ENCODE results near the gene DPM3. TPM values are rescaled to one million over a fixed set of nuclear protein-coding genes. Genes with fewer than 3 reads are reported as not detected.
A peak's percentile ranks its signal among the peaks of the same experiment; 100 is the strongest.

Gene DPM3
- total RNA-seq, 2 experiments from 2014 or later = 17.6 to 20.5 TPM

GRCh38 chr1:155091071-155092051, 49.0 kb downstream of the DPM3 start:
- H3K9me3 Mint-ChIP-seq = no peaks in the 10 kb centered on the region
- H3K36me3 Mint-ChIP-seq (ENCODE audit: low read depth) = no peaks in the 10 kb centered on the region
- peak; percentile 91 for TF ChIP-seq CTCF (IDR thresholded peaks at IDR 0.05)

More at GRCh38 chr1:155091071-155092051, 49.0 kb downstream of the DPM3 start:
- H3K27me3 Mint-ChIP-seq = no peaks in the 10 kb centered on the region
- CTCF ChIA-PET = interaction anchor here (0.5 to 2.0 kb wide), 21 partner anchors 11 to 517 kb away, joined by 3 to 29 read pairs (median 4); partner anchors contain the start of genes ADAM15, DPM3, KRTCAP2 and PYGO2
- H3K27me3 ChIP-seq (ENCODE audit: control insufficient read depth in 1 of 2, insufficient read depth in 2 of 2, low read length in 2 of 2) = no peaks in the 10 kb centered on the region
- POLR2A ChIA-PET = interaction anchor here (1.0 to 1.1 kb wide), 3 partner anchors 21 to 81 kb away, joined by 3 to 9 read pairs (median 7); partner anchors contain the start of gene KRTCAP2
- H3K4me1 ChIP-seq (ENCODE audit: insufficient read depth, low read length) = peaks cover 13% of the 10 kb centered on the region
- H3K9me3 ChIP-seq (ENCODE audit: control insufficient read depth in 1 of 2, insufficient read depth in 1 of 2, low read length in 2 of 2) = no peaks in the 10 kb centered on the region
- ATAC-seq (ENCODE audit: poor library complexity) = peak; percentile 91
- no peaks in the 10 kb centered on the region for H3K36me3 ChIP-seq (ENCODE audit: insufficient read depth, low read length)
- intact Hi-C loops (cut with DNase I, micrococcal nuclease) = loop anchor here (1.0 to 10.0 kb wide), 5 partner anchors 36 to 503 kb away; partner anchors contain the start of gene EFNA1 (in 1 of the 2)
- H3K4me3 ChIP-seq (ENCODE audit: low read length) = no peak overlapping the region
- peak; percentile 67 to 88 (median 76) for DNase-seq
- no peak overlapping the region for H3K4me3 Mint-ChIP-seq
- peaks cover 10% of the 10 kb centered on the region for H3K4me1 Mint-ChIP-seq (ENCODE audit: low read depth)
- H3K27ac Mint-ChIP-seq = no peak overlapping the region
- H3K27ac ChIP-seq (ENCODE audit: low read depth in 1 of 2, low read length in 2 of 2) = no peak overlapping the region

Other genes with a start within 250 kb of the DPM3 start
- 1 to 10 TPM; 6.6 to 7.4 TPM for gene PMVK, start 203.8 kb downstream of the DPM3 start, total RNA-seq
- 100 to 1,000 TPM; 434 to 440 TPM for gene PBXIP1, start 184.4 kb downstream of the DPM3 start, total RNA-seq
- 10 to 100 TPM; 30.3 to 32.8 TPM for gene PYGO2, start 178.7 kb downstream of the DPM3 start, total RNA-seq
- gene SHC1, start 169.8 kb downstream of the DPM3 start, total RNA-seq = 10 to 100 TPM; 59.9 to 60.0 TPM
- gene CKS1B, start 165.8 kb downstream of the DPM3 start, total RNA-seq = 1 to 10 TPM; 1.4 to 3.9 TPM
- gene FLAD1, start 157.2 kb downstream of the DPM3 start, total RNA-seq = 10 to 100 TPM; 16.7 to 19.4 TPM
- not detected for gene LENEP, start 146.9 kb downstream of the DPM3 start, total RNA-seq
- 10 to 100 TPM; 22.8 to 25.1 TPM for gene ZBTB7B, start 137.7 kb downstream of the DPM3 start, total RNA-seq
- 1 to 10 TPM; 1.4 to 2.2 TPM for gene DCST2, start 106.8 kb downstream of the DPM3 start, total RNA-seq
- gene DCST1, start 106.7 kb downstream of the DPM3 start, total RNA-seq = under 1 TPM; 0.33 to 0.39 TPM
- gene ADAM15, start 89.2 kb downstream of the DPM3 start, total RNA-seq = 10 to 100 TPM; 17.2 to 20.1 TPM
- gene EFNA4, start 76.8 kb downstream of the DPM3 start, total RNA-seq = 1 to 10 TPM; 2.4 to 3.3 TPM
- gene EFNA3, start 61.7 kb downstream of the DPM3 start, total RNA-seq = under 1 TPM; 0.22 to 0.47 TPM
- 1 to 10 TPM; 4.2 to 5.9 TPM for gene EFNA1, start 12.7 kb downstream of the DPM3 start, total RNA-seq
- gene SLC50A1, start 4.7 kb downstream of the DPM3 start, total RNA-seq = 10 to 100 TPM; 10.2 to 12.5 TPM
- 10 to 100 TPM; 77.8 TPM for gene KRTCAP2, start 32.8 kb upstream of the DPM3 start, total RNA-seq
- gene TRIM46, start 33.3 kb upstream of the DPM3 start, total RNA-seq = 1 to 10 TPM; 2.9 to 3.0 TPM
- 10 to 100 TPM; 25.5 to 26.1 TPM for gene THBS3, start 67.4 kb upstream of the DPM3 start, total RNA-seq
- 10 to 100 TPM; 19.9 to 20.7 TPM for gene MTX1, start 68.2 kb upstream of the DPM3 start, total RNA-seq
- gene ENTREP3, start 115.0 kb upstream of the DPM3 start, total RNA-seq = 1 to 10 TPM; 6.6 to 8.3 TPM
- 10 to 100 TPM; 54.8 to 55.6 TPM for gene SCAMP3, start 121.8 kb upstream of the DPM3 start, total RNA-seq
- gene CLK2, start 133.0 kb upstream of the DPM3 start, total RNA-seq = 10 to 100 TPM; 48.1 to 49.8 TPM
- gene HCN3, start 136.9 kb upstream of the DPM3 start, total RNA-seq = 1 to 10 TPM; 1.3 to 1.8 TPM
- gene PKLR, start 160.9 kb upstream of the DPM3 start, total RNA-seq = not detected
- 10 to 100 TPM; 44.0 to 47.3 TPM for gene FDPS, start 168.3 kb upstream of the DPM3 start, total RNA-seq
- gene RUSC1, start 180.4 kb upstream of the DPM3 start, total RNA-seq = 10 to 100 TPM; 10.7 to 11.8 TPM

All from CD4-positive, alpha-beta T cell (primary cell).